ENCODE results near the gene BMP7.

DNA sequence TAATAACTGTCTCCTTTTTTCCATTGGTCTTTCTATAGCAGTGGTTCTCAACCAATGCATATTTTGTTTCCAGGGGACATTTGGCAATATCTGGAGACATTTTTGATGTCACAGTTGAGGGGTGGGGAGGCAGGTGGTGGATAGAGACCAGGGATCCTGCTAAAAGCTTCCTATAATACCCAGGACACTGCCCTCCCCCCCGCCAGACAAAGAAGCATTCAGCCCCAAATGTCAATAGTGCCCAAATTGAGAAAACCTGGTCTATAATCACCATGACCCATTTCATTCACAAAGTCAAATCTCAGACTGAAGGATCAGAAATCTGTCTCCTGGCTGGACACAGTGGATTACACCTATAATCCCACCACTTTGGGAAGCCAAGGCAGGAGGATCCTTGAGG lies 128.8 kb downstream of the BMP7 start:
- TF ChIP-seq, protein P1, sequence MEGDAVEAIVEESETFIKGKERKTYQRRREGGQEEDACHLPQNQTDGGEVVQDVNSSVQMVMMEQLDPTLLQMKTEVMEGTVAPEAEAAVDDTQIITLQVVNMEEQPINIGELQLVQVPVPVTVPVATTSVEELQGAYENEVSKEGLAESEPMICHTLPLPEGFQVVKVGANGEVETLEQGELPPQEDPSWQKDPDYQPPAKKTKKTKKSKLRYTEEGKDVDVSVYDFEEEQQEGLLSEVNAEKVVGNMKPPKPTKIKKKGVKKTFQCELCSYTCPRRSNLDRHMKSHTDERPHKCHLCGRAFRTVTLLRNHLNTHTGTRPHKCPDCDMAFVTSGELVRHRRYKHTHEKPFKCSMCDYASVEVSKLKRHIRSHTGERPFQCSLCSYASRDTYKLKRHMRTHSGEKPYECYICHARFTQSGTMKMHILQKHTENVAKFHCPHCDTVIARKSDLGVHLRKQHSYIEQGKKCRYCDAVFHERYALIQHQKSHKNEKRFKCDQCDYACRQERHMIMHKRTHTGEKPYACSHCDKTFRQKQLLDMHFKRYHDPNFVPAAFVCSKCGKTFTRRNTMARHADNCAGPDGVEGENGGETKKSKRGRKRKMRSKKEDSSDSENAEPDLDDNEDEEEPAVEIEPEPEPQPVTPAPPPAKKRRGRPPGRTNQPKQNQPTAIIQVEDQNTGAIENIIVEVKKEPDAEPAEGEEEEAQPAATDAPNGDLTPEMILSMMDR (conservative IDR thresholded peaks at IDR 0.05; ENCODE audit: low read depth in 2 of 2) = no peak
- no peak for TF ChIP-seq EZH2 (IDR thresholded peaks at IDR 0.05; ENCODE audit: low read depth, unreplicated experiment)
- TF ChIP-seq, protein P2, sequence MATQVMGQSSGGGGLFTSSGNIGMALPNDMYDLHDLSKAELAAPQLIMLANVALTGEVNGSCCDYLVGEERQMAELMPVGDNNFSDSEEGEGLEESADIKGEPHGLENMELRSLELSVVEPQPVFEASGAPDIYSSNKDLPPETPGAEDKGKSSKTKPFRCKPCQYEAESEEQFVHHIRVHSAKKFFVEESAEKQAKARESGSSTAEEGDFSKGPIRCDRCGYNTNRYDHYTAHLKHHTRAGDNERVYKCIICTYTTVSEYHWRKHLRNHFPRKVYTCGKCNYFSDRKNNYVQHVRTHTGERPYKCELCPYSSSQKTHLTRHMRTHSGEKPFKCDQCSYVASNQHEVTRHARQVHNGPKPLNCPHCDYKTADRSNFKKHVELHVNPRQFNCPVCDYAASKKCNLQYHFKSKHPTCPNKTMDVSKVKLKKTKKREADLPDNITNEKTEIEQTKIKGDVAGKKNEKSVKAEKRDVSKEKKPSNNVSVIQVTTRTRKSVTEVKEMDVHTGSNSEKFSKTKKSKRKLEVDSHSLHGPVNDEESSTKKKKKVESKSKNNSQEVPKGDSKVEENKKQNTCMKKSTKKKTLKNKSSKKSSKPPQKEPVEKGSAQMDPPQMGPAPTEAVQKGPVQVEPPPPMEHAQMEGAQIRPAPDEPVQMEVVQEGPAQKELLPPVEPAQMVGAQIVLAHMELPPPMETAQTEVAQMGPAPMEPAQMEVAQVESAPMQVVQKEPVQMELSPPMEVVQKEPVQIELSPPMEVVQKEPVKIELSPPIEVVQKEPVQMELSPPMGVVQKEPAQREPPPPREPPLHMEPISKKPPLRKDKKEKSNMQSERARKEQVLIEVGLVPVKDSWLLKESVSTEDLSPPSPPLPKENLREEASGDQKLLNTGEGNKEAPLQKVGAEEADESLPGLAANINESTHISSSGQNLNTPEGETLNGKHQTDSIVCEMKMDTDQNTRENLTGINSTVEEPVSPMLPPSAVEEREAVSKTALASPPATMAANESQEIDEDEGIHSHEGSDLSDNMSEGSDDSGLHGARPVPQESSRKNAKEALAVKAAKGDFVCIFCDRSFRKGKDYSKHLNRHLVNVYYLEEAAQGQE (IDR thresholded peaks at IDR 0.05; ENCODE audit: unreplicated experiment) = no peak
- TF ChIP-seq EZH2phosphoT487 (IDR thresholded peaks at IDR 0.05; ENCODE audit: unreplicated experiment) = no peak
- no peak for TF ChIP-seq POLR2AphosphoS5 (IDR thresholded peaks at IDR 0.05; ENCODE audit: low read depth)
- TF ChIP-seq NANOG (IDR thresholded peaks at IDR 0.05; ENCODE audit: borderline replicate concordance) = no peak
- TF ChIP-seq CREB1 (CRISPR knock-in tag; IDR thresholded peaks at IDR 0.05; ENCODE audit: low read depth) = no peak
- no peak for TF ChIP-seq ZNF331 (CRISPR knock-in tag; IDR thresholded peaks at IDR 0.05; ENCODE audit: low read depth)

All from GM23338 (cell line).